H9 (cell line): ENCODE data around the gene COL23A1. TPM values are rescaled to one million over a fixed set of nuclear protein-coding genes. Genes with fewer than 3 reads are reported as not detected.

ENCODE experiments used
- DNase-seq: peaks from one replicate; pipeline ENCODE4 v3.0.0-alpha.2; 2017
- H2AFZ ChIP-seq: one replicate; pipeline ENCODE4 v1.6.1; 2013; ENCODE audit warnings: mild to moderate bottlenecking, low read length, control low read depth, moderate library complexity
- H2AK5ac ChIP-seq: 2 replicates; pipeline ENCODE4 v1.6.1; 2013; ENCODE audit warnings: low read length, control low read depth, mixed read lengths; ENCODE audit not compliant: insufficient read length
- H2BK120ac ChIP-seq: one replicate; pipeline ENCODE4 v1.6.1; 2013; ENCODE audit warnings: low read depth, mild to moderate bottlenecking, low read length, control low read depth, inconsistent platforms; ENCODE audit not compliant: poor library complexity, severe bottlenecking
- H2BK12ac ChIP-seq: 2 replicates; pipeline ENCODE4 v1.6.1; 2013; ENCODE audit warnings: low read length, control low read depth, mixed read lengths, low read depth; ENCODE audit not compliant: insufficient read length
- H2BK15ac ChIP-seq: 2 replicates; pipeline ENCODE4 v1.6.1; 2013; ENCODE audit warnings: low read depth, low read length, control low read depth
- H2BK20ac ChIP-seq: one replicate; pipeline ENCODE4 v1.6.1; 2013; ENCODE audit warnings: low read depth, mild to moderate bottlenecking, low read length, control low read depth, inconsistent platforms; ENCODE audit not compliant: poor library complexity, severe bottlenecking
- H2BK5ac ChIP-seq: 2 replicates; pipeline ENCODE4 v1.6.1; 2013; ENCODE audit warnings: low read length, control low read depth, mixed read lengths; ENCODE audit not compliant: insufficient read length
- H3K14ac ChIP-seq: 2 replicates; pipeline ENCODE4 v1.6.1; 2013; ENCODE audit warnings: low read length, control low read depth; ENCODE audit not compliant: insufficient read depth
- H3K18ac ChIP-seq: 2 replicates; pipeline ENCODE4 v1.6.1; 2013; ENCODE audit warnings: low read depth, mild to moderate bottlenecking, mixed read lengths, low read length, control low read depth; ENCODE audit not compliant: insufficient read length
- H3K23ac ChIP-seq: 2 replicates; pipeline ENCODE4 v1.6.1; 2013; ENCODE audit warnings: low read length, control low read depth, mixed read lengths, low read depth; ENCODE audit not compliant: insufficient read length
- H3K23me2 ChIP-seq: 2 replicates; pipeline ENCODE4 v1.6.1; 2013; ENCODE audit warnings: low read depth, mild to moderate bottlenecking, mixed read lengths, low read length, control low read depth; ENCODE audit not compliant: insufficient read length, poor library complexity, severe bottlenecking
- H3K27ac ChIP-seq: 2 replicates; pipeline ENCODE4 v1.5.1; 2013; ENCODE audit warnings: low read length, control low read depth, mixed read lengths, low read depth; ENCODE audit not compliant: insufficient read length
- H3K27me3 ChIP-seq: 2 replicates; pipeline ENCODE4 v1.6.1; 2013; ENCODE audit warnings: low read length, control low read depth, inconsistent platforms; ENCODE audit not compliant: insufficient read depth
- H3K4ac ChIP-seq: 2 replicates; pipeline ENCODE4 v1.6.1; 2013; ENCODE audit warnings: low read depth, mild to moderate bottlenecking, control low read depth, inconsistent platforms, low read length, moderate library complexity
- H3K4me1 ChIP-seq: 2 replicates; pipeline ENCODE4 v1.6.1; 2013; ENCODE audit warnings: low read length, control low read depth, inconsistent platforms; ENCODE audit not compliant: insufficient read depth
- H3K4me2 ChIP-seq: 2 replicates; pipeline ENCODE4 v1.6.1; 2013; ENCODE audit warnings: low read length, control low read depth, mixed read lengths; ENCODE audit not compliant: insufficient read length, insufficient read depth
- H3K56ac ChIP-seq: 2 replicates; pipeline ENCODE4 v1.6.1; 2013; ENCODE audit warnings: low read depth, mild to moderate bottlenecking, mixed read lengths, low read length, control low read depth; ENCODE audit not compliant: insufficient read length
- H3K79me1 ChIP-seq: 2 replicates; pipeline ENCODE4 v1.6.1; 2013; ENCODE audit warnings: low read depth, mild to moderate bottlenecking, moderate library complexity, low read length, control low read depth, inconsistent platforms; ENCODE audit not compliant: insufficient read depth, poor library complexity, severe bottlenecking
- H3K79me2 ChIP-seq: 2 replicates; pipeline ENCODE4 v1.6.1; 2013; ENCODE audit warnings: low read length, control low read depth, inconsistent platforms; ENCODE audit not compliant: insufficient read depth
- H3K9ac ChIP-seq: 2 replicates; pipeline ENCODE4 v1.6.1; 2013; ENCODE audit warnings: low read length, control low read depth, mixed read lengths; ENCODE audit not compliant: insufficient read length; ENCODE audit errors: extremely low read depth
- H3K9me3 ChIP-seq: one replicate; pipeline ENCODE4 v1.6.1; 2013; ENCODE audit warnings: low read depth, low read length, inconsistent platforms; ENCODE audit not compliant: control insufficient read depth
- H3T11ph ChIP-seq: one replicate; pipeline ENCODE4 v1.6.1; 2013; ENCODE audit warnings: mild to moderate bottlenecking, low read length, control low read depth, inconsistent platforms
- H4K20me1 ChIP-seq: one replicate; pipeline ENCODE4 v1.6.1; 2013; ENCODE audit not compliant: control insufficient read depth, insufficient read length, insufficient read depth
- H4K5ac ChIP-seq: 2 replicates; pipeline ENCODE4 v1.6.1; 2013; ENCODE audit warnings: low read depth, mild to moderate bottlenecking, mixed read lengths, low read length, control low read depth; ENCODE audit not compliant: insufficient read length
- H4K8ac ChIP-seq: replicated peaks from 2 replicates; pipeline ENCODE4 v1.6.1; 2013; ENCODE audit warnings: low read length, control low read depth, mixed read lengths, low read depth; ENCODE audit not compliant: insufficient read length
- H4K91ac ChIP-seq: 2 replicates; pipeline ENCODE4 v1.6.1; 2013; ENCODE audit warnings: low read depth, mild to moderate bottlenecking, moderate library complexity, mixed read lengths, low read length, control low read depth; ENCODE audit not compliant: insufficient read length
- H3K27ac Mint-ChIP-seq, 3 experiments: 2 replicates in 2 of 3; 3 replicates in 1 of 3; pipeline ENCODE4 v1.8.0; 2020 to 2021; ENCODE audit warnings: mixed read lengths in 3 of 3, mild to moderate bottlenecking in 1 of 3, moderate library complexity in 1 of 3
- H3K27me3 Mint-ChIP-seq: 2 replicates; pipeline ENCODE4 v1.8.0; 2021; ENCODE audit warnings: low read depth, mild to moderate bottlenecking, moderate library complexity, mixed read lengths
- H3K36me3 Mint-ChIP-seq, 3 experiments: 2 replicates in 2 of 3; 3 replicates in 1 of 3; pipeline ENCODE4 v1.8.0; 2020 to 2021; ENCODE audit warnings: low read depth in 3 of 3, mixed read lengths in 3 of 3; ENCODE audit not compliant: insufficient read depth in 1 of 3
- H3K4me1 Mint-ChIP-seq, 2 experiments: 2 replicates each; pipeline ENCODE4 v1.8.0; 2020; ENCODE audit warnings: mixed read lengths in 2 of 2
- H3K4me3 Mint-ChIP-seq, 2 experiments: 2 replicates in 1 of 2; 3 replicates in 1 of 2; pipeline ENCODE4 v1.8.0; 2020 to 2021; ENCODE audit warnings: mild to moderate bottlenecking in 2 of 2, mixed read lengths in 2 of 2, moderate library complexity in 1 of 2
- H3K9me3 Mint-ChIP-seq, 2 experiments: 2 replicates in 1 of 2; 3 replicates in 1 of 2; pipeline ENCODE4 v1.8.0; 2020; ENCODE audit warnings: mild to moderate bottlenecking in 2 of 2, mixed read lengths in 2 of 2, moderate library complexity in 1 of 2
- WGBS: extraction: QIAGEN DNeasy Blood & Tissue Kit; methylation state at CpG from one replicate; pipeline ENCODE4 v1.1.7; 2013; ENCODE audit warnings: missing lambda C conversion rate, low lambda C conversion rate, mixed read lengths; ENCODE audit not compliant: insufficient read length; ENCODE audit errors: extremely low coverage; 5-methylcytosine and 5-hydroxymethylcytosine counted together
- total RNA-seq: library from RNA; stranded (reverse); gene quantifications from 2 replicates; pipeline ENCODE4 v1.2.1, GENCODE V29; 2021
- TF ChIP-seq, protein P1 (sequence below): fragments of 200-600 bp; sonication (generic); conservative IDR thresholded peaks from 3 replicates; pipeline ENCODE4 v1.8.0; 2021; ENCODE audit warnings: antibody characterized with exemption, mild to moderate bottlenecking

Gene COL23A1
- total RNA-seq, 1 experiment from 2014 or later, result 2.6 TPM

DNA sequence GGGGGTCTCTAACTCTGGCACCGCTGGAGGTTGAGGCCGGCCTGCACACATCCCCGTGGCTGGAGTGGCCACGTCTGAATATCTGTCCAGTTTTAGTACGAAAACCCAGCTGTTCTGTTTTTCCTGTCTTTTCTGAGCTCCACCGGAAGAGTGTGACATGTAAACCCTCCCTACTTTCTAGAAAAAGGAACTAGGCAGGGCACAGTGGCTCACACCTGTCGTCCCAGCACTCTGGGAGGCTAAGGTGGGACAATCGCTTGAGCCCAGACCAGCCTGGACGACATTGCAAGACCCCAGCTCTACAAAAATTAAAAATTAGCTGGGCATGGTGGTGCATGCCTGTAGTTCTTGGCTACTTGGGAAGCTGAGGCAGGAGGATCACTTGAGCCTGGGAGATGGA lies 349.4 kb downstream of the COL23A1 start:
- Mint-ChIP-seq H3K4me1 (peaks cover 6% of the 10 kb centered on the region in 2 experiments), H3K4me3 (no peak overlapping the region), H3K36me3 (no peaks in the 10 kb centered on the region), H3K27me3 (peaks cover 8% of the 10 kb centered on the region), H3K27ac (no peak overlapping the region), H3K9me3 (no peaks in the 10 kb centered on the region; a peak in 2 of 5 replicates)
- H2AFZ ChIP-seq, result no peak overlapping the region
- H2BK15ac ChIP-seq, result no peak overlapping the region
- H3K23me2 ChIP-seq, result peaks cover 4% of the 10 kb centered on the region
- H3K56ac ChIP-seq, result no peak overlapping the region
- H3K23ac ChIP-seq, result no peak overlapping the region
- no peak overlapping the region for H4K5ac ChIP-seq
- no peak overlapping the region for H4K91ac ChIP-seq
- H2BK5ac ChIP-seq, result no peak overlapping the region
- no peaks in the 10 kb centered on the region for H3K27me3 ChIP-seq
- no peak overlapping the region for H3K4ac ChIP-seq
- no peak overlapping the region for H3T11ph ChIP-seq
- no peak overlapping the region for H3K27ac ChIP-seq
- TF ChIP-seq, protein P1, sequence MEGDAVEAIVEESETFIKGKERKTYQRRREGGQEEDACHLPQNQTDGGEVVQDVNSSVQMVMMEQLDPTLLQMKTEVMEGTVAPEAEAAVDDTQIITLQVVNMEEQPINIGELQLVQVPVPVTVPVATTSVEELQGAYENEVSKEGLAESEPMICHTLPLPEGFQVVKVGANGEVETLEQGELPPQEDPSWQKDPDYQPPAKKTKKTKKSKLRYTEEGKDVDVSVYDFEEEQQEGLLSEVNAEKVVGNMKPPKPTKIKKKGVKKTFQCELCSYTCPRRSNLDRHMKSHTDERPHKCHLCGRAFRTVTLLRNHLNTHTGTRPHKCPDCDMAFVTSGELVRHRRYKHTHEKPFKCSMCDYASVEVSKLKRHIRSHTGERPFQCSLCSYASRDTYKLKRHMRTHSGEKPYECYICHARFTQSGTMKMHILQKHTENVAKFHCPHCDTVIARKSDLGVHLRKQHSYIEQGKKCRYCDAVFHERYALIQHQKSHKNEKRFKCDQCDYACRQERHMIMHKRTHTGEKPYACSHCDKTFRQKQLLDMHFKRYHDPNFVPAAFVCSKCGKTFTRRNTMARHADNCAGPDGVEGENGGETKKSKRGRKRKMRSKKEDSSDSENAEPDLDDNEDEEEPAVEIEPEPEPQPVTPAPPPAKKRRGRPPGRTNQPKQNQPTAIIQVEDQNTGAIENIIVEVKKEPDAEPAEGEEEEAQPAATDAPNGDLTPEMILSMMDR, result no peak
- DNase-seq, result no peak
- H2AK5ac ChIP-seq, result no peak overlapping the region
- no peaks in the 10 kb centered on the region for H3K79me1 ChIP-seq
- H3K9ac ChIP-seq, result no peak overlapping the region
- H2BK12ac ChIP-seq, result no peak overlapping the region
- no peak overlapping the region for H2BK20ac ChIP-seq
- no peak overlapping the region for H3K14ac ChIP-seq
- H3K4me2 ChIP-seq, result no peak overlapping the region
- H3K18ac ChIP-seq, result no peak overlapping the region
- no peaks in the 10 kb centered on the region for H3K9me3 ChIP-seq
- WGBS, result no CpG with 5 or more reads among the region's 9 CpGs
- H4K8ac ChIP-seq, result no peak overlapping the region
- peaks cover 2% of the 10 kb centered on the region for H4K20me1 ChIP-seq
- no peaks in the 10 kb centered on the region for H3K79me2 ChIP-seq
- no peaks in the 10 kb centered on the region for H3K4me1 ChIP-seq
- no peak overlapping the region for H2BK120ac ChIP-seq
